NAMALWA (cell line): ENCODE measurements around the gene CASQ1.

ENCODE experiments used
- DNase-seq: peaks from one replicate; pipeline ENCODE4 v3.0.0-alpha.2; 2015; ENCODE audit warnings: low spot score

The CASQ1 gene

GRCh38 chr1:160205242-160206035 lies 15.1 kb downstream of the CASQ1 start, which contains the start of gene PEA15:
TSS of gene PEA15 (plus strand) at chr1:160205384. CDS start at chr1:160211545, 6,161 bp downstream.
- DNase-seq: peak; percentile 73

- peak; percentile 46 for DNase-seq
Observed at GRCh38 chr1:160206036-160206389, 15.6 kb downstream of the CASQ1 start.

GRCh38 chr1:160206421-160207117 lies 16.2 kb downstream of the CASQ1 start:
- DNase-seq: peak; percentile 42

GRCh38 chr1:160207118-160207650 lies 16.8 kb downstream of the CASQ1 start:
- no peak for DNase-seq

- no peak for DNase-seq
Observed at GRCh38 chr1:160207771-160208556, 17.6 kb downstream of the CASQ1 start.

- no peak for DNase-seq
Observed at GRCh38 chr1:160208557-160209320, 18.4 kb downstream of the CASQ1 start.

- no peak for DNase-seq
Observed at GRCh38 chr1:160209321-160210046, 19.1 kb downstream of the CASQ1 start.

- no peak for DNase-seq
Observed at GRCh38 chr1:160210561-160210960, 20.2 kb downstream of the CASQ1 start.

- no peak for DNase-seq
Observed at GRCh38 chr1:160211046-160211790, 20.8 kb downstream of the CASQ1 start.

GRCh38 chr1:160214481-160215140 lies 24.2 kb downstream of the CASQ1 start:
- DNase-seq: no peak

- no peak for DNase-seq
Observed at GRCh38 chr1:160216301-160216700, 25.9 kb downstream of the CASQ1 start.

- DNase-seq: no peak
Observed at GRCh38 chr1:160217481-160218051, 27.2 kb downstream of the CASQ1 start.

- DNase-seq: no peak
Observed at GRCh38 chr1:160219062-160219929, 28.9 kb downstream of the CASQ1 start.

- DNase-seq: no peak
Observed at GRCh38 chr1:160220301-160220700, 29.9 kb downstream of the CASQ1 start.

- DNase-seq: no peak
Observed at GRCh38 chr1:160221089-160221488, 30.7 kb downstream of the CASQ1 start.

GRCh38 chr1:160222546-160222945 lies 32.2 kb downstream of the CASQ1 start:
- DNase-seq: no peak

GRCh38 chr1:160224606-160225005 lies 34.2 kb downstream of the CASQ1 start:
- no peak for DNase-seq

GRCh38 chr1:160225345-160225744 lies 35.0 kb downstream of the CASQ1 start:
- no peak for DNase-seq
